ENCODE results near the gene STX3. TPM values are rescaled to one million over a fixed set of nuclear protein-coding genes. Genes with fewer than 3 reads are reported as not detected.
"Not testable (repeated sequence)": the region's sequence is repeated elsewhere in the genome, so short reads cannot be mapped to it uniquely, and the experiment has no call there.

The STX3 gene
- total RNA-seq, 1 donor from 2014 or later = 3.8 TPM

DNA sequence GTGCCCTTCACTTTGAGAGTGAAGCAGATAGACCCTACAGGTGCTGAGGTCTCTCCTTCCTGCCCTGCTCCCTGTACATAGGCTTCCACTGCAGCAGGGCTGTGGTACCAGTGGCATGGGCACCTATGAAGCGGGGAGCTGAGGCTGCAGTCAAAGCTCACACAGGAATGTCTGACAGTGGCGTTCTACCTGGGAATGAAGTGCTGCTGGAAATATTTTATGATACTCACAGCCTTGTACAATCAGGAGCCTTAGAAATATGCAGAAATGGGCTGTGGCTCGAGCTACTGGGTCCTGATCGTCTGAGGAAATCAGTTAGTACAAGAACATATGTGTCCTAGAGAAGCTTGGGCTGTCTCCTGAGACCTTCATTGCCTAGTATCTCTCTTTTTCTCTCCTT is 30.6 kb downstream of the STX3 start:
- ATAC-seq (no peak), DNase-seq (ENCODE audit: low spot score) (no peak)

DNA sequence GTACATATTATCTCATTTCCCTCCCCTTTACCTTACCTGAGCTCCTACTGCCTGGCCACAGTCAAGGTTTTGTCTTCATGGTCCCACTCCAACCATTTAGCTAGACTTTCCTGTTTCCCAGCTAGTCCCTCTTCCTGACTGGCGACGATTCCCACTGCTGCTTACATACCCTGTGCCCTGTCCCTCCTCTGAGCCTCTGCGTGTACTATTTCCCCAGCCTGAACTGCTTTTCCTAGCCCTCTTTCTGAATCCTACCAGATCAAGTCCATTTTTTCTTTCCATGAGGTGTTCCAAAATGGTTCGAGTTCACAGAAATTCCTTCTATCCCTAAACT is 32.0 kb downstream of the STX3 start:
- ATAC-seq (no peak), DNase-seq (ENCODE audit: low spot score) (no peak)

DNA sequence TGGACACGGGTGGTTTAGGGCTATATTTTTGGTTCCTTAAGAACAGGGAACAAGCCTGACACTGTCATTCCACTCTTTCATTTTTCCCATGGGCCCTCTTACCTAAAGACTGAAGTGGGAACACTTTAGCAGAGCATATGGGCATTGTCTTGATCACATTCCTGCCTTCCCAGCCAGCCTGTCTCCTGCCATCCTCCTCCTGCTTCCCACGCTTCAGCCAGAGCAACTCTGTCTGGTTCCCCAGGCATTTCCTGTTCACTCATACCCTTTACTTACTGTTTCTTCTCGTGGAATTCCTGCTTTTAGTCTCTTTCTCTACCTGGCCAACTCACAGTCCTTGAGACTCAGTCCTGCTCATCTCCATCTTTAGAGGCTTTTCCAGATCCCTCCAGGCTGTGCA is 32.6 kb downstream of the STX3 start:
- DNase-seq (ENCODE audit: low spot score) (no peak), ATAC-seq (no peak)

DNA sequence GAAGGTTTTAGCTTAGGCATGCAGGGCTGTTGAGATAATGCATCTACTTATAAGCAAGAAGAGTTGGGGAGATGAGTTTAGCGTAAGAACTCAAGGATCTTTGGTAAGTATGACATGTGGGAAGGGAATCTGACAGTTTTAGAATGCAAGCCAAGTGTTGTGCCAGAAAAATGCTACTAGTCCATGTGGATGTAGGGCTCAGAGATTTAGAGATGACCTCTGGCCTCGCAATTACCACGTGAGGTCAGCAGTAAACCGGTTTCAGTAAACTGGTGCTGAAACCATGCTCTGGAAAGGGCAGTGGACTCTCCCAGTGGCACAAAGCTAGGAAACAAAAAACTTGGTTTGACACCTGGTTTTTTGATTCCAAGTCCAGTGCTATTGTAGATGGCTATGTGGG is 36.5 kb downstream of the STX3 start:
- DNase-seq (ENCODE audit: low spot score) (peak; percentile 60), ATAC-seq (peak; percentile 91)

DNA sequence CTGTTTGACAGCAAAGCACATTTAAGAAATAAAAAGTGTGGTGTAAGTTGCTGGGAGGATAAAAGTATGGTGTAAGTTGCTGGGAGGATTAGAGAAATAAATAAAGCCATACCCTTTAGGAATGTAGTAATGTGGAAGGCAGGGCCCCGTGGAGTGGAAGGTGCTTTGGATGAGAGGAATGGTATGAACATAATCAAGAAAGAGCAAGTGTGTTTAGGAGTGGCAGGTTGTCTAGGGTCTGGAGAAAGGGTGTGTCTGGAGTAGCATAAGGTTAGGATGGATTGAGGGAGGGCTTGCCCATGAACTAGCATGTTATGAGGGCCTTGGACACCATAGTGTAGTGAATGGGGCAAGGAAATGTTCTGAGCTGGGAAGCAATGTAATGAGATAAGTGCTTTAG is 37.3 kb downstream of the STX3 start:
- ATAC-seq (no peak), DNase-seq (ENCODE audit: low spot score) (no peak)

DNA sequence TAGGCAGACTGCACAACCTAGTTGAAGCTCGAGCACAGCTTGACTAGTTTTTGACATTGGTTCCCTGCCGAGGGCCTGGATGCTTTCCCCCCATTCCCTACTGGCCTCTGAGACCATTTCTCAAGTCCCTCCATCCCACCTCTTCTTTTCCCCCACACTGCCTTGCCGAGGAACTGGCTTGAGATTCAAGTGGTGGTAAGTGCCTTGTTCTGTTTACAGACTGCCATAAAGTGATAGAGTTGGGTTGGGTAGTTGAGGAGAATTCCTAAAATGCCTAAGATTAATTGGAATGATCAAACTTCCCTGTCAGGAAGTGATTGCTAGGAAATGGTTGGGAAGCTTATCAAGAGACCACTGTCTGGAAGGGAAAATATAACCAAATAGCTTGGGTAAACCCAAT is 39.2 kb downstream of the STX3 start:
- DNase-seq (ENCODE audit: low spot score) (no peak), ATAC-seq (no peak)

DNA sequence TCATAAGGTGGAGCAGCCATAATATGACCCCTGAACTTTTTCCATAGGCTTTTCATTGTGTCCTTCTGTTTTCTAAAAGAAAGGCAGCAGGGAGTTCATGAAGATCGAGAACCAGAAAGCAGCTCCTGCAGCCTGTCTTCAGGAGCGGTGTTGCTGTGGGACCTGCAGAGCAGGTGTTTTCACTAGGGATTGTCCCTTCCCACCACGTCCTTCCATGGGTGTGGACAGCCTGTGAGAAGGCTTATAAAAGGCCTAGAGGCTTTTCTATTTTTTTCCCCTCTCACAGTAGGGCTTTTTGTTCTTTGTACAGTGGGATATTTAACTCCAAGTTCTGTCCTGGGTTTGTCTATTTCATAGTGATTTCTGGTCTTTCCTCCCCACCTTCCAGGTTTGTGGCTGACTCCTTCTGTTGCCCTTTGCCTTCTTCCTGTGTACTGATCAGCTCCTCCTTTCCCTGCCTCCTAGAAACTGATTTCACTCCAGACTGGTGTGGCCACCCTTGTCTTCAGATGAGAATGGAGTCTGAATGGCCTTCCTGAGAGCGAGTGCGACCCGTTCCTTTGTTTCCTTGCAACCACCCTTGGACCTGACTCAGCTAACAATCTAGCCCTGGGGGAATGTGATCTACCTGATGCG is 45.3 kb downstream of the STX3 start:
- DNase-seq (ENCODE audit: low spot score) = no peak
- ATAC-seq = no peak

DNA sequence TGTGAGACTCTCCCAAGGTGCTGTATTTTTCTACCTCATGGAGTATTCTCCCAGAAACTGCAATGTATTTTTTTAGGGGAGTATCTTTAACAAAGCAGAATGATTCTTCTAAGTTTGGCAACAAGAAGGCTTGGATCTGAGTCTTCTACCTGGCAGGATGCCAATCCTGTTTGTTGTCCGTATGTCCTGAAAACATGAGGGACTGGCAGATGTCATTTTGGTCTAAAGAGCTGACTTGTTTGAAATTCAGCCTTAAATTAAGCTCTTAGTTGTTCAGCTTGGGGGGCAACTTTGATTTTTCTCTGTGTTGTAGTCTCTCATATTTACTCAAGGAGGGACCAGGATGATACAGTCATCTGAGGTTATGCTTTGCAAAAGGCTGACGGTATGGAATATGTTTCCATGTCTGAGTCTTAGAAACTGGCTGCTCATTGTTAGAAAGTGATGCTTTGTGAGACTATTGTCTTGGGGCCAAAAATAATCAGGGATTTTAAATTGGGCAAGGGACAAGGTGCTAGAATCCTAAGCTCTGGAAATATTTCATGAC is 46.1 kb downstream of the STX3 start:
- DNase-seq (ENCODE audit: low spot score) (no peak), ATAC-seq (no peak)

DNA sequence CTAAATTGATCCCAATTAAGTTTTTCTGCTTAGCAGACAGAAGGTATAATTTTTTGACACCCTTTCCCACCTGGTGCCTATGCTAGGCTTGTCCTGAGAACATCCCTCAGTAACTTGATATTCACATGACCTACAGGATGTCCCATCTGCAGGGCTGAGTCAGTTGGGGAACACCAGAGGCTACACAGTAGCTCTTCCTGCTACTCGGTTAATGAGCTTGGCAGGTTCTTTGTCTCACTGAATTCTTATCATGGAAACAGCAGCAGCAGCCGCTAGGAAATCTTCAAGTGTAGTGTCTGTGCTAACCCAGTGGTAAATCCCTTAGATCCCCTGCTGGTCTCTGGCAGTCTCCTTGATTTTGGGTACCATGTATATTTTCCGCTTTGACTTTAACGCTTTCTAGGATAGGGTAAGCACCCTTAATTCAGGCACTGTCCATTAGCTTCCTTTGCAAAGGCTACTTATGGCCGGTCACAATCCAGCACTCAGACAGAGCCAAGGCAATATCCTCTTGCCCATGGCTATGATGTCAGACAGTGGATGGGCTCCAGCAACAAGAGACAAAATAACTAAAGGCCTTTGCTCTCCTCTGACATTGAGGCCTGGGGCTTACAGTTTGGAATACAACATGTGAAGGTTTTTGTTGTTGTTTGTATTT is 46.9 kb downstream of the STX3 start:
- DNase-seq (ENCODE audit: low spot score) = no peak
- ATAC-seq = peak; percentile 86

DNA sequence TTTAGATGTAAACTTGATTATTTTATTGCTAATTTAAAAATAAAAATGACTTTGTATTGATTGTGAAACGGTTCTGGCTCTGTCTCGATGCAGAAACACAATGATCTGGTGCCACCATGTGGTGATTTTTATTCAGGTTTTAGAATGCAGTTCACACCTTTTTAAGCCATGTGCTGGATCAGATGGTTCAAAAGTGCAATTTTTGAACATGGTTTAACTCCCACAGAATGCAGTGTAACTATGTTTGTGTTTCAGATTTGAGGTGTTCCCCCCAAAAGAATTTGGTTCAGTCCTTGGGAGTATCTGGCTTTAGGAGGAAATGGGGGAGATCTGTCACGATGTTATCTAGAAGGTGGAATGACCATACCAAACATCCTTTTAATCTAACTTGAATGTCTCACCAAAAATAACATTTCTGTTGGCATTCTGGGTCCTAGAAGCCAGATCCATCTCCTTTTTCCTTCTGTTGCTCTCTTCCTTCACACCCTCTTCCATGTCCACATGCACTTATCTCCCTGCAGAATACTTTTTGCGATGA is 47.5 kb downstream of the STX3 start:
- DNase-seq (ENCODE audit: low spot score) (no peak), ATAC-seq (peak; percentile 92)

DNA sequence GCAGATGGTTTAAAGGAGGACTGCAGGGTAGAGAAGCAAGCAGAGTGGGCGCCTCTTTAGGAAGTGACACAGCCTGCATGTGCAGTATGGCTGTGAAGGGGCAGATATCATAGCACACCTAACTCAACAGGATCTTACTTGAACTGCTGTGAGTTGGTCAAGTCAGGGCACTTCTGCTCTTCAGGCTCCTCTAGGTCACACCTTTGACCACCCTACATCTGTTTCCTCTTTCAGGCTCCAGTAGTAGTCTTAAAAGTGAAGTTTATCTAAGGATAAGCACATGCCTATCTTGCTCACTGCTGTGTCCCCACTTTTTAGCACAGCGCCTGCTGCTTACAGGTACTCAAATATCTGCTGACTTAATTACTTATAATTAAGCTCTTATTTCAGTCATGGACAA is 48.9 kb downstream of the STX3 start:
- ATAC-seq = no peak
- DNase-seq (ENCODE audit: low spot score) = no peak

DNA sequence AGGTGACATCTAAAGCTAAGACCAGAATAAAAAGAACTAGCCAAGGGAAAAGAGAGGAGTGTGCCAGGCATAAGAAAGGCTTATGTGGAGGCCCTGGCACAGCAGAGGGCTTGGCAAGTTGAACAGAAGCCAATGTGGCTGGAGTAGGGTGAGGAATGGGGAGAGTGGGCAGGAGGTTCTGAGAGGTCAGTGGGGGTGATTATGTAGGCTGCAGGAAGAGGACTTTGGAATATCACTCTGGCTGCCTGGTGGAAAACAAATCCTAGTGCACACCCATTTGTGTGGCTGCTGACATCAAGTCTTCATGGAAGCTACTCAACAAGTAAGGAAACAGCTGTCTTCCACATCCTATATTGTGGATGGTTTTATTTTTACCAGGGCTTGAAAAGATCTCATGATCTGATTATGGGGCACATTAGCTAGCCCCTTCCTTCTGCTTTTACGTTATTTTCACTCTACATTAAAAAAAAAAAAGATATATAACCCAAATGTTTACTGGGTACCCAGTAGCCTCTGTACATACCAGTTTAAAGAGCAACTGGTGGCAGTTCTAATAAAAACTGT is 52.0 kb downstream of the STX3 start:
- no peak for DNase-seq (ENCODE audit: low spot score)
- ATAC-seq = no peak

DNA sequence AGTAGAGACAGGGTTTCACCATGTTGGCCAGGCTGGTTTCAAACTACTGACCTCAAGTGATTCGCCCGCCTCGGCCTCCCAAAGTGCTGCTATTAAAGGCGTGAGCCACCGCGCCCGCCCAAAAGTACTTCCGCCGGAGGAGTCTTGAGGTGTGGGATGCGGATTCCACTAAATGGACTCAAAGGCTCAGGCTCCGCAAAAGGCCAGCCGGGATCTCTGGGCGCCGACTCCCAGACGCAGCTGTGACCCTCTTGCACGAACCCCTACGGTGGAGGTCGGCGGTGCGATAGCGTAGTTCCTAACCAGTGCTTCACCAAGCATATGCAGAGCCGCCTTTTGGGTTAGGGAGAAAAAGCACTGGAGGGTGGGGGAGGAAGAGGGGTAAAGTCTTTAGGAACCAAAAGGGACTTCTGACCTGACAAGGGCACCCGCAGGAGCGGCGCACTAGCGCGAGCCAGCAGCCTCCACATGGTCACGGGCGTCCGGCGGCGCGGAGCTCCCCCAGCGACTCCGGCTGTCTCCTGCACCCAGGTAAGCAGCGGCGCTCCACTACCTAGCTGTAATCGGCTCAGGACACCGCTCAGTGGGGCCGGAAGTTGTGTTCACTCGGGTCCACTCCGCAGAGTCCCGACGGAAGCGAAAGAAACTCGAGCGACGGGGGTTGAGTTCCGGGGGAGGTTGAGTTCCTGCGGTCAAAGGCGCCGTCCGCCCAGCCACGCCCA is 55.2 kb downstream of the STX3 start, which contains the start of gene MRPL16:
MRPL16 (minus strand) TSS at position 590 of the 722 bp plus-strand sequence; CDS start at position 470, 120 bp downstream.
- ATAC-seq (peak; percentile 99), DNase-seq (ENCODE audit: low spot score) (peak; percentile 90)

DNA sequence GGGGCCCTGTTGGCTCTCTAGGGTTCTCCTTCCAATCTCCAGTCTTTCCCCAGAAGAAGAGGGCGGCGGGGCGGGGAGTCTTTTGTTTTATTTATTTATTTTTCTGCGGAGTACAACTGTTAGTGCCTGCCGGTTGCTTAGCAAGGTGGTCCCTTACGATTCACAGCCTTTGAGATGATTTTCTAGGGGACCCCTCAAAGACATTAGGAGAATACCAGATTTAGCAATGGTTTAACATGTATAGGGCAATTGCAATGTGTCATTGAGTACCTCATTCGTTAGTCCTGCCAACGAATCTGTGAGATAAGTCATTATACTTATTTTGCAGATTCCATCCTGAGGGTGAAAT is 55.7 kb downstream of the STX3 start:
- ATAC-seq = no peak
- DNase-seq (ENCODE audit: low spot score) = no peak

DNA sequence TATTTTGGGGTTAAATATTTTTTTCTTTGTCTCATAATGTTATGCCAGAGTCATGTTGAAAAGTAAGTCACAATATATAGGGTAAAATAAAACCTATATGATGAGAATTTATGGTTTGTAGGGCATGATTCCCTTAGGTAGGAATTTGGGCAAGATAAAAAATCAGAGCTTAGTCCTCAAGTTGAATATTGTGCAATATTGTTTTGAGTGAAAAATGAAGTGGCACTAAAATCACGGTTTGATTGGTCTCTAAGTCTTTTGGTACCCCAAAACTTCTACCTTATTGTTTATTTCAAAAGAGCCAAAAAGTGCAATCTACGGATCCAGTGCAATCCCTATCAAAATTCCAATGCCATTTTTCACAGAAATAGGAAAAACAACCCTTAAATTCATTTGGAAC is 57.0 kb downstream of the STX3 start:
- ATAC-seq = no peak
- DNase-seq (ENCODE audit: low spot score) = no peak

DNA sequence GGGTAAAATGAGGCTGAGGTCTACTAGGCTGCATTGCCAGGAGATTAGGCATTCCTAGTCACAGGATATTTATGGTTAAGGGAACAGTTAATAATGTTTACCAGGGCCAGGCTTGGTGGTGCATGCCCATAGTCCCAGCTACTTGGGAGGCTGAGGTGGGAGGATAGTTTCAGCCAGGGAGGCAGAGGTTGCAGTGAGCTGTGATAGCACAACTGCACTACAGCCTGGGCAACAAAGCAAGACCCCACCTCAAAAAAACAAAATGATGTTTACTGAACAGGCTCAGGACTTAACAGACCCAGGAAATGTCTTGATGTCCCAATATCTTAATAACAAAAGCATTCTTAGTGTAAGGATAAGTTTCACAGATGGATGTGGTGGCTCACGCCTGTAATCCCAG is 58.2 kb downstream of the STX3 start:
- no peak for DNase-seq (ENCODE audit: low spot score)
- ATAC-seq = no peak

DNA sequence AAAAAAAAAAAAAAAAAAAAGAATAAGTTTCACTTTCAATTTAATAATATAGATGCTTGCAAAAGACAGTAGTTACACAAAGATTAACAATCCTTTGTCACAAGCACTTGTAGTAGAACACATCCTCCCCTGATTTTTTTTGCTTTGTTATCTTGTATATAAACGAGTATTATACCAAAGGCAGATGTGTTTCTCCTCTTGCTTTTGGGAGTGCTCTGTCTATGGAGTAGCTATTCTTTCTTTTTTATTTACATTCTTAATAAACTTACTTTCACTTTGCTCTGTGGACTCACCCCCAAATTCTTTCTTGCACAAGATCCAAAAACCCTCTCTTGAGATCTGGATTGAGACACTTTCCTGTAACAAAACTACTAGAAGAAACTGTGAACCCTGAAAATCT is 58.8 kb downstream of the STX3 start:
- no peak for DNase-seq (ENCODE audit: low spot score)
- no peak for ATAC-seq

DNA sequence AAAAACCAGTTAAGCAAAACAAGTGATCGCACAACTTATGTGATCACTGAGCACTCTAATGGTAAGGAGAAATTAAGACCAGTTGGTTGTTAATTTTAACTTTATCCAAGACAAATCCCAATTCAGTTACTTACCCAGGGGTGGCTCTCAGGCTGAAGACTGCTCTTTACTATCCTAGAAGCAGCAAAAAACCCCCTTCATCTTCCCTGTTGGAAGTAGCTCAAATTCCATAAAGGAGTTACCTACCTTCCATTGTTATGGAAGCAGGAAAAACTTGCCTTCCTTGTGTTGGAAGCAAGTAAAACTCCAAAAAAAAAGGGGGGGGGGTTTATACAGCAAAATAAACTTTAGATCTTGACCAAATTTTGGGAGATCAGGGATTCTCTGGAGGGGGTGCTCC is 60.6 kb downstream of the STX3 start:
- ATAC-seq (no peak), DNase-seq (ENCODE audit: low spot score) (no peak)

DNA sequence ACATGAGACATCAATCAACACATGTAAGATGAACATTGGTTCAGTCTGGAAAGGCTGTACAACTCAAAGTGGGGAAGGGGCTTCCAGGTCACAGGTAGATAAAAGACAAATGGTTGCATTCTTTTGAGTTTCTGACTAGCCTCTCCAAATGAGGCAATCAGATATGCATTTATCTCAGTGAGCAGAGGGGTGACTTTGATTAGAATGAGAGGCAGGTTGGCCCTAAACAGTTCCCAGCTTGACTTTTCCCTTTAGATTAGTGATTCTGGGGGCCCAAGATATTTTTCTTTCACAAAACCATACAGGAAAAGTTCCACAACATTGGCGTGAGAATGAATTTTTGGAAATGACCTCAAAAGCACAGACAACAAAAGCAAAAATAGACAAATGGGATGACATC is 61.3 kb downstream of the STX3 start:
- not testable (repeated sequence) for DNase-seq (ENCODE audit: low spot score); ATAC-seq

DNA sequence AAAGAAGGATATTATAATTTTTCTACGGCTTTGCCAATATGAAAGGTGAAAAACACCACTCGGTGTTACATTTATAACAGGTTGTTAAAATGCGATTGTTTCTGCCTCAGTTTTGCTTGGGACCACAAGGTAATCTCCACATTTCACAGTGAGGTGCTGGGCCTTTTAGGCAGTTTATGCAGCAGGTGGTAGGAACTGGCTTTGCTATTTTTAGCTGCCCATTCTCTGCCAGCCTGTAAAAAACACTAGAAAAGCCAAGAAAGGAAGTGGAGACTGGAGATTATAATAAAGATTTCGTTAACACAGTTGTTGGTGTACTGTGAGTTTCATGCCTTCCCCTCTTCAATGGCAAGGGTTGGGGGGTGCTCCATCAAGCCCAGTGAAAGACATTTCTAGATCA is 63.4 kb downstream of the STX3 start:
- ATAC-seq (no peak), DNase-seq (ENCODE audit: low spot score) (no peak)

DNA sequence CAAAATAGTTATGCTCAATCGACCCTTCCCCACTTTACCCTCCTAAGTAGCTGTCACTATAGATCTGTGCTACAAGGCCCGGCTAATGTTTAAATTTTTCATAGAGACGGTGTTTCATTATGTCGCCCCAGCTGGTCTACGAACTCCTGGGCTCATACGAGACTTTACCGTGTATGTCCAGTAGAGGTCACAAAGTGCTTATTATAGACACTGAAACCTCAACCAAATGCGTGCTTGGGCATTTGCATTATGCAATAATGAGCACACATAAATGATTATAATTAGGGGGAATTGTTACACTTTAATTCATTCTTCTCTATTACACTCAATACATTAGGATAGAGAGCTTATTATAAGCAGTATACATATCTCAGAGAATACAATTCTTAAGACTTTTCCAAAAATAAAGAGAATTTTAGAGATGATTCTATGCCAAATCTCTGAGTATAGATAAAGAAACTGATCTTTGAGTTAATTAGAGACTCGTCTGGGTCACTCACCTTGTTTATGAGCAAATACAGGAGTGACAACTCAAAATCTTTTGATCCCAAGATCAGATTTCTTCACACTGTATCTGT is 67.9 kb downstream of the STX3 start:
- DNase-seq (ENCODE audit: low spot score) = no peak

More for the DNA sequence above, 67.9 kb downstream of the STX3 start:
- ATAC-seq = peak; percentile 98
